Activated T-cell treated with anti-CD3 and anti-CD28 coated beads for 4 hours (primary cell): ENCODE data around the gene DCHS2.

Source experiments
- DNase-seq: peaks from one replicate; pipeline ENCODE4 v3.0.0-alpha.2; 2020

DCHS2 gene

GRCh38 chr4:154376486-154376885 is 115.1 kb downstream of the DCHS2 start:
- DNase-seq = no peak

GRCh38 chr4:154368060-154368459 is 123.5 kb downstream of the DCHS2 start:
- DNase-seq = no peak

- DNase-seq = no peak
These were observed 123.9 kb downstream of the DCHS2 start for GRCh38 chr4:154367659-154368058.

- no peak for DNase-seq
These were observed 124.6 kb downstream of the DCHS2 start for GRCh38 chr4:154366956-154367355.

- no peak for DNase-seq
These were observed 127.3 kb downstream of the DCHS2 start for GRCh38 chr4:154364066-154364845.

- no peak for DNase-seq
These were observed 130.1 kb downstream of the DCHS2 start for GRCh38 chr4:154361450-154361849.

- DNase-seq = no peak
These were observed 131.1 kb downstream of the DCHS2 start for GRCh38 chr4:154360491-154360890.

GRCh38 chr4:154354883-154355282 is 136.7 kb downstream of the DCHS2 start:
- no peak for DNase-seq

GRCh38 chr4:154349829-154350228 is 141.8 kb downstream of the DCHS2 start:
- DNase-seq = no peak

GRCh38 chr4:154348657-154349056 is 142.9 kb downstream of the DCHS2 start:
- DNase-seq = no peak

GRCh38 chr4:154345359-154345758 is 146.2 kb downstream of the DCHS2 start:
- DNase-seq = no peak

GRCh38 chr4:154344686-154345085 is 146.9 kb downstream of the DCHS2 start:
- DNase-seq = no peak

GRCh38 chr4:154343651-154344050 is 147.9 kb downstream of the DCHS2 start:
- no peak for DNase-seq

GRCh38 chr4:154341448-154341847 is 150.2 kb downstream of the DCHS2 start:
- DNase-seq = no peak

- no peak for DNase-seq
These were observed 156.0 kb downstream of the DCHS2 start for GRCh38 chr4:154335588-154335987.

GRCh38 chr4:154332681-154333421 is 158.7 kb downstream of the DCHS2 start:
- DNase-seq = peak; percentile 9

GRCh38 chr4:154329939-154330338 is 161.7 kb downstream of the DCHS2 start:
- no peak for DNase-seq

- DNase-seq = no peak
These were observed 162.2 kb downstream of the DCHS2 start for GRCh38 chr4:154329268-154329868.

- no peak for DNase-seq
These were observed 163.6 kb downstream of the DCHS2 start for GRCh38 chr4:154328030-154328429.

- DNase-seq = no peak
These were observed 171.1 kb downstream of the DCHS2 start for GRCh38 chr4:154320521-154320920.

GRCh38 chr4:154319736-154320135 is 171.9 kb downstream of the DCHS2 start:
- no peak for DNase-seq

- DNase-seq = no peak
These were observed 174.2 kb downstream of the DCHS2 start for GRCh38 chr4:154317201-154317999.

GRCh38 chr4:154315741-154316140 is 175.9 kb downstream of the DCHS2 start:
- no peak for DNase-seq
